Fibroblast of the aortic adventitia (primary cell): ENCODE measurements around the gene SSH3. TPM values are rescaled to one million over a fixed set of nuclear protein-coding genes. Genes with fewer than 3 reads are reported as not detected.
"Not testable (repeated sequence)": the region's sequence is repeated elsewhere in the genome, so short reads cannot be mapped to it uniquely, and the experiment has no call there.

Experiments used
- DNase-seq: peaks from one replicate; pipeline ENCODE4 v3.0.0-alpha.2; 2010; ENCODE audit warnings: low read depth
- H3K4me3 ChIP-seq: 2 replicates; pipeline ENCODE4 v1.5.1; 2011; ENCODE audit warnings: low read depth, mild to moderate bottlenecking, control low read depth, low read length, moderate library complexity
- total RNA-seq: library from RNA; depleted of rRNA; stranded (reverse); fragments of >200 nt; gene quantifications from 2 replicates; pipeline ENCODE4 v1.2.3, GENCODE V29; 2012; ENCODE audit warnings: low replicate concordance
- TF ChIP-seq, protein P1 (sequence below): IDR thresholded peaks from 2 replicates; pipeline ENCODE4 v1.5.1; 2011; ENCODE audit warnings: mild to moderate bottlenecking, low read length, control low read depth, inconsistent platforms; ENCODE audit not compliant: insufficient read depth

Gene SSH3
- total RNA-seq, 1 donor: 11.7 TPM

DNA sequence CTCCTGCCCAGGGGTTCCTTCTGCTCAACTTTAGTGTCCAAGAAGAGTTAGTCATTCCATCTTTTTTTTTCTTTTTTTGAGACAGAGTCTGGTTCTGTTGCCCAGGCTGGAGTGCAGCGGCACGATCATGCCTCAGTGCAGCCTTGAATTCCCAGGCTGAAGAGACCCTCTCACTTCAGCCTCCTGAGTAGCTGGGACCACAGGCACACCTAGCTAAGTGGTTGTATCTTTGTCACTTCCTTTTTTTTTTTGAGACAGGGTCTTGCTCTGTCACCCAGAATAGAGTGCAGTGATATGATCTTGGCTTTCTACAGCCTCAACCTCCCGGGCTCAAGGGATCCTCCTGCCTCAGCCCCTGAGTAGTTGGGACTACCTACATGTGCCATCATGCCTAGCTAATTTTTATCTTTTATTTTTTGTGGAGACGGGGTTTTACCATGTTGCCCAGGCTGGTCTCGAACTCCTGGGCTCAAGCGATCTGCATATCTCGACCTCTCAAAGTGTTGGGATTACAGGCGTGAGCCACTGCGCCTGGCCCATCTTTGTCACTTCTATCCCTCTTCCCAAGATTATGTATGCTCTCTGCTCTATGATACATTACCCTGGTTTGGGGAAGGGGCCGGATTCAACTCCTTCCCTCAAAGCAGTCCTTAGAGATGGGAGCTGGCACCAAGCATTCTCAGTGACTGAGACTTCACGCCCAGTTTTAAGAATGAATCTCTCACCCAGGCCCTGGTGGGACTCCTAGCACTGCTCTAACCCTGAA, 10.0 kb downstream of the SSH3 start:
- no peak overlapping the region for H3K4me3 ChIP-seq
- TF ChIP-seq, protein P1, sequence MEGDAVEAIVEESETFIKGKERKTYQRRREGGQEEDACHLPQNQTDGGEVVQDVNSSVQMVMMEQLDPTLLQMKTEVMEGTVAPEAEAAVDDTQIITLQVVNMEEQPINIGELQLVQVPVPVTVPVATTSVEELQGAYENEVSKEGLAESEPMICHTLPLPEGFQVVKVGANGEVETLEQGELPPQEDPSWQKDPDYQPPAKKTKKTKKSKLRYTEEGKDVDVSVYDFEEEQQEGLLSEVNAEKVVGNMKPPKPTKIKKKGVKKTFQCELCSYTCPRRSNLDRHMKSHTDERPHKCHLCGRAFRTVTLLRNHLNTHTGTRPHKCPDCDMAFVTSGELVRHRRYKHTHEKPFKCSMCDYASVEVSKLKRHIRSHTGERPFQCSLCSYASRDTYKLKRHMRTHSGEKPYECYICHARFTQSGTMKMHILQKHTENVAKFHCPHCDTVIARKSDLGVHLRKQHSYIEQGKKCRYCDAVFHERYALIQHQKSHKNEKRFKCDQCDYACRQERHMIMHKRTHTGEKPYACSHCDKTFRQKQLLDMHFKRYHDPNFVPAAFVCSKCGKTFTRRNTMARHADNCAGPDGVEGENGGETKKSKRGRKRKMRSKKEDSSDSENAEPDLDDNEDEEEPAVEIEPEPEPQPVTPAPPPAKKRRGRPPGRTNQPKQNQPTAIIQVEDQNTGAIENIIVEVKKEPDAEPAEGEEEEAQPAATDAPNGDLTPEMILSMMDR: no peak
- no peak for DNase-seq

DNA sequence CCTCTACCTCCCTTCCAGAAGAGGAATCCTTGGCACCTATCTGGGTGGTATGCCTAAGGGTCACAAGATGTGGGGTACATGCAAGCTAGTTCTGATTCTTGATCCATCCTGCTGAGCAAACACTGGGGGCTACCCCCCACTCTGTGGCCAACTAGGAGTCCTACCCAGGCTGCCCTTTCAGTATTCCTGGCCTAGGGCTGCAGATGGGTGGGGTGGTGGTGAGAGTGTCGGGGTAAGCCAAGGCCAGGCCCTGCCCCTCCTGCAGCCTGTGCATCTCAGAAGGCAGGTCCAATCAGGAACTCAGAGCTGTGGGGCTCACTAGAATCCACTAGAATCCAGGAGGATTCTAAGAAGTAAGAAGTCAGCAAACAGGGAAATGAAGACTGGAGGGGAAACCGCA, 10.9 kb downstream of the SSH3 start:
- no peak for DNase-seq
- H3K4me3 ChIP-seq: no peak overlapping the region
- TF ChIP-seq, protein P1: no peak

DNA sequence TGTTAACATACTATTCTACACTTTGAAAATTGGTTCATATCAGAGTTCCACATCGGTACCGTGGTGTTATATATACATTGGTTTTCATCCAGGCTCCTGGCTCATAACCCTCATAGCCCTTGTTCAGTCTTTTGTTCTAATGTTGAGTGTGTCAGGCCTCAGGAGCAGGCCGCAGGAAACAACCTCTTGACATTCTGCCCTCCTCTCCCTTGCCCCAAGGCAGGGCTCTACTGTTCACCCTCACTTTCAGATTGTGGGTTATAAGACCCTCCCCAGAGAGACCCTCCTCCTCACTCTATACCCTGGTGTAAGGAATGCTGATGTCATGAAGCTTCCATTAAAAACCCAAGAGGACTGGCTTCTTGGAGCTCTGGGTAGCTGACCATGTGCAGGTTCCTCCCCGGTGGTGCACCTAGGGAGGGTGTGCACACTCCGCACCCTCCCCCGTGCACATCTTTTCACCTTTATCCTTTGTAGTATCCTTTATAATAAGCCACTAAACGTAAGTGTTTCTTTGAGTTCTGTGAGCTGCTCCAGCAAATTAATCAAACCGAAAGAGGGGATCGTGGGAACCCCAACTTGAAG, 12.1 kb downstream of the SSH3 start:
- TF ChIP-seq, protein P1: no peak
- no peak for DNase-seq
- no peak overlapping the region for H3K4me3 ChIP-seq

DNA sequence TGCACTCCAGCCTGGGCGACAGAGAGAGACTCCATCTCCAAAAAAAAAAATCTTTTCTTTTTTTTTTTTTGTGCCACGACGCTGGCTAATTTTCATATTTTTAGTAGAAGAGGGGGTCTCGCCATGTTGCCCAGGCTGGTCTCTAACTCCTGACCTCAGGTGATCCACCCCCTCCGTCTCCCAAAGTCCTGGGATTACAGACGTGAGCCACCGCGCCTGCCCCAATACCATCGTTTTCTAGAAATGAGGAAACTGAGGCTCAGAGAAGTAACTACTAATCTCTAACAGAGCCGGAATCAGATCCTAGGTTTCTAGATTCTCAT, 13.5 kb downstream of the SSH3 start:
- DNase-seq: no peak
- peak overlapping the region; percentile 92 for H3K4me3 ChIP-seq

DNA sequence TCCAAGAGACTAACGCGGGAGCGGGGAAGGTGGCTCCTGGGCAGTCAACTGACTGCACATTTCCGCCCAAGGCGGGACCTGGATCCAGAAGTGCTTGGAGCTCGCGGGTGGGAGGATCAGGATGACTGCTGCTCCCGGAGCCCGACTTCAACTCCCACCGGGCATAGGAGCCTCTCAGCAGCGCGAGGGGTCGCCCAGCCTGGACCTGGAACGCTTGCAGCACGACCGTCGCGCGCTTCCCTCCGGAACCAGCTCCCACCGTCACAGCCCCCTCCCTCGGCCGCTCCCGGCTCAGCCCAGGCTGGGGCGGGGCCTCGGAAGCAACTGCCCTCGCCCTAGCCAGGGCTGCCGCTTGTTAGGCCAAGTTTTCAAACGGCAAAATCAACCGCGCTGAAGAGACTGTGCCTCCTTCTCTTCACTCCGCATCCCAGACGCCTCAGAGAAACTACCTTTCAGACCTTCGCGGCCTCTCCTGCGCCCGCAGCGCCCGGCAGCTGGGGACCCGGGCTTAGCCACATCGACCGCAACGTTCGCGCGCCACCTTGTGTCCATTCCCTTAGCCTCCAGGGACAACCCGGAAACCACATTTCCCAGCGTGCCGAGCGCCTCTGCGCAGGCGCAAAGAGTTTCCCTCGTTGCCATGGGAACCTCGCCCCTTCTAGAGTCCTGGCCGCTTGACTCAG, 14.0 kb downstream of the SSH3 start:
- TF ChIP-seq, protein P1: peak; percentile 87
- peak; percentile 94 for DNase-seq
- H3K4me3 ChIP-seq: peak overlapping the region; percentile 92

More for the DNA sequence above, 13.5 kb downstream of the SSH3 start:
- TF ChIP-seq, protein P1: no peak

DNA sequence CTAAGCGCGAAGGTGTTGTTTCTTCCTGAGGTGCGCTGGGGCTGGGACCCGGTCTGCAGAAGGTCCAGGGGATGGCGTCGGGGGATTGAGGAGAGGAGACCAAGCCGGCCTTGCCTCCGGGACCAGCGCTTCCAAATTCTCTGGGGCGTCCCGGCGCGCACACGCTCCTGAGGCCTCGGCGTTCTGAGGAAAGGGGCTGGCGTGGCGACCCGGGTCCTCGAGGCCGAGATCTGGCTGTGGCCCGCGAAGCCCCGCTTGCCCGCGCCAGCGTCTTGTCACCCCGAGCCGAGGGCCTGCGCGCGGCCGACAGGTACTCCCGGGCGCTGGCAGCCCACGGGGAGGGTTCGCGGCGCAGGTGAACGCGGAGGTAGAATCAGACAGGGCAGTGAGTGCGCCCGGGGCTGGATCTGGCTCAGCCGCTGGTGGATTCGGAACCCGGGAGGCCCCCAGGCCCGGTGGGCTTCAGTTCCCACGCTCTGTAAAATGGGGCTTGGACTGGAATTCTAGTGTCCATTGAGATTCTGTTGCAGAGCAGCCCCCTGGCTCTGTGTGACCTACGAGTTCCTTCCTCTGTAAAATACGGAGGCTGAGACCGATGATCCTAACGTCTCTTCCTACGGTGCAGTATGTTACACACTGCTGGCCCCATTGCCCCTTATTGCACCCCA, 14.7 kb downstream of the SSH3 start:
- DNase-seq: no peak

DNA sequence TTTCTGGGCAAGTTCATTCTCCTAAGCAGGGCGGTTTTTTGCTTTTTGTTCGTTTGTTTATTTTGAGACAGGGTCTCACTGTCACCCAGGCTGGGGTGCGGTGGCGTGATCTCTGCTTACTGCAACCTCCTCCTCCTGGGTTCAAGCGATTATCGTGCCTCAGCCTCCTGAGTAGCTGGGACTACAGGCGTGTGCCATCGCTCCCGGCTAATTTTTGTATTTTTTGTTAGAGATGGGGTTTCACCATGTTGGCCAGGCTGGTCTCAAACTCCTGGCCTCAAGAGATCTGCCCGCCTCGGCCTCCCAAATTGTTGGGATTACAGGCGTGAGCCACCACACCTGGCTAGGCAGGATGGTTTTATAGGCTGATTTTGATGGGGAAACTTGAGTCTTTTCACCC, 15.5 kb downstream of the SSH3 start:
- H3K4me3 ChIP-seq: peak overlapping the region; percentile 92
- not testable (repeated sequence) for DNase-seq

More for the DNA sequence above, 14.7 kb downstream of the SSH3 start:
- H3K4me3 ChIP-seq: peak overlapping the region; percentile 92
- TF ChIP-seq, protein P1: no peak
